Measurements from ENCODE around the gene ASCL5.
"Not testable (repeated sequence)": the region's sequence is repeated elsewhere in the genome, so short reads cannot be mapped to it uniquely, and the experiment has no call there.

The ASCL5 gene
- total RNA-seq, result 0 to 0.06 (median 0) reads per million in 18 experiments

GRCh38 chr1:201126832-201127754 lies at the start of gene ASCL5:
TSS of gene ASCL5 (minus strand) at chr1:201127184. CDS start at chr1:201115372, 11,812 bp downstream.
- no peak for DNase-seq

- no peak for DNase-seq
Measured at GRCh38 chr1:201175820-201176500, 49.0 kb upstream of the ASCL5 start.

- DNase-seq, result no peak
Measured at GRCh38 chr1:201173736-201174135, 46.8 kb upstream of the ASCL5 start.

- peak in 1 of 2 donors; percentile 66 for DNase-seq
Measured at GRCh38 chr1:201172999-201173610, 46.1 kb upstream of the ASCL5 start.

- no peak for DNase-seq
Measured at GRCh38 chr1:201172326-201172725, 45.3 kb upstream of the ASCL5 start.

GRCh38 chr1:201171063-201172036 lies 44.4 kb upstream of the ASCL5 start:
- peak; percentile 45 to 73 for DNase-seq

GRCh38 chr1:201170533-201171062 lies 43.6 kb upstream of the ASCL5 start:
- DNase-seq, result peak; percentile 82 to 88

GRCh38 chr1:201169971-201170532 lies 43.1 kb upstream of the ASCL5 start:
- DNase-seq, result no peak

GRCh38 chr1:201169203-201169602 lies 42.2 kb upstream of the ASCL5 start:
- DNase-seq, result peak; percentile 60 to 74

GRCh38 chr1:201167041-201167991 lies 40.3 kb upstream of the ASCL5 start:
- no peak for DNase-seq

- no peak for DNase-seq
Measured at GRCh38 chr1:201164645-201165044, 37.7 kb upstream of the ASCL5 start.

GRCh38 chr1:201163707-201164106 lies 36.7 kb upstream of the ASCL5 start:
- no peak for DNase-seq

GRCh38 chr1:201163036-201163435 lies 36.1 kb upstream of the ASCL5 start:
- not testable (repeated sequence) for DNase-seq

GRCh38 chr1:201157949-201158348 lies 31.0 kb upstream of the ASCL5 start:
- DNase-seq, result no peak

GRCh38 chr1:201156819-201157218 lies 29.8 kb upstream of the ASCL5 start:
- no peak for DNase-seq

GRCh38 chr1:201156346-201156745 lies 29.4 kb upstream of the ASCL5 start:
- DNase-seq, result no peak

GRCh38 chr1:201155354-201155753 lies 28.4 kb upstream of the ASCL5 start:
- no peak for DNase-seq

GRCh38 chr1:201154389-201155165 lies 27.6 kb upstream of the ASCL5 start, which contains the start of gene TMEM9:
TSS of gene TMEM9 (minus strand) at chr1:201154474. CDS start at chr1:201153923, 551 bp downstream.
- DNase-seq, result peak; percentile 92 to 96
